Measurements from ENCODE around the gene CDK3.
"Not testable (repeated sequence)": the region's sequence is repeated elsewhere in the genome, so short reads cannot be mapped to it uniquely, and the experiment has no call there.

CDK3 gene

DNA sequence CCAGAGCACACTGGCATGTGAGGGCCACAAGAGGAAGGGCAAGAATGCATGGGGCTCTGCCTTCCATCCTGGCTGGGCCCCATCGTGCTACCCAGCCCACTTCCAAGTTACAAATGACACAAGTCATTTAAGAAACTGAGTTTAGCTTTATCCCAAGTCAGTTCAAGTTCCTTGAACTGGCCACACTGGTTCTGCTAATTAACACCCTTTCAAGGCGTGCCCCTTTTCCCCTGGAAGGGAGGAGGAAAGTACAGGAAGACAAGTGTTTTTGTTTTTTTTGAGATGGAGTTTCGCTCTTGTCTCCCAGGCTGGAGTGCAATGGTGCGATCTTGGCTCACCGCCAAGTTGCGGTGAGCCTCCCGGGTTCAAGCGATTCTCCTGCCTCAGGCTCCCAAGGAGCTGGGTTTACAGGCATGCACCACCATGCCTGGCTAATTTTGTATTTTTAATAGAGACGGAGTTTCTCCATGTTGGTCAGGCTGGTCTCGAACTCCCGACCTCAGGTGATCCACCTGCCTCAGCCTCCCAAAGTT is 43.9 kb downstream of the CDK3 start:
- not testable (repeated sequence) for DNase-seq

DNA sequence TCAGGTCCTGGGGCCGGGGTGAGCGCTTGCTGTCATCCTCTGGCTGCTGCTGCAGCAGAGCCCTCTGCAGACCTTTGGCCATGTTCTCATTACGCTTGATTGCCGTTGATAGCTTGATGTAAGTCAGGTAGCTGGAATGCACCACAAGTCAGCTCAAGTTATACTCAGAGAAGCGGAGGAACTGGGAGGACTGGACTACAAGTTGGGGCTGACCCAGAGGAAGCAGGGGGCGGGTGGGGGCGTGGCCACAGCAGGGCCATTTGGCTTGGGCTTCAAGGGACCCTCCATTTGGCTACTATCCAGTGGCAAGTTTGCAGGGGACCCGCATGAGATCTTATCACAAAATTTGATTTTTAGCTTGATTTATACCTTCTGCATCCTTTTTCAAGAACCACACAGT is 45.4 kb downstream of the CDK3 start:
- DNase-seq: no peak

DNA sequence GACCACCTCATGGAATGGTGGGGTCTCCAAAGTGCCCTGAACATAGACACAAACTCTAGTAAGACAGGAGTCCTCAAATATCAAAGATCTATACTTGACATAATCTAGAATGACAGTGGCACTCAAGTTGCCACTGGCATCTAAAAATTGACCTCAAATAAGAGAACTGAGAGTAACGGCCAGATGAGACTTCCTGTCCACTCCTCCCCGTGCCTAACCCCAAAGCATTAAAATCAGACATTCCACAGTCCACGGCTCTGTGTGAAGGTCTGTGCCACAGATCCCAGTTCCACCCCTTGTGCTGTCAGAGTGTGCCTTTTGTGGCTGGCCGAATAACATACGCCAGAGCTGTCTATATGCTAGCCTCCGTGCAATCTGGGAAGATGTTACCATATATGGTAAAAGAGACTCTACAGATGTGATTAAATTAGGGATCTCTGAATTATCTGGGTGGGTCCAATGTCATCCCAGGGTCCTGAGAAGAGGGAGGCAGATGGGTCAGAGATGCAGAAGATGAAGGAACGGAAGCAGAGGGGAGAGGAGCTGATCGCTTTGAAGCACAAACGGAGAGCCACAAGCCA is 47.5 kb downstream of the CDK3 start:
- DNase-seq: no peak

DNA sequence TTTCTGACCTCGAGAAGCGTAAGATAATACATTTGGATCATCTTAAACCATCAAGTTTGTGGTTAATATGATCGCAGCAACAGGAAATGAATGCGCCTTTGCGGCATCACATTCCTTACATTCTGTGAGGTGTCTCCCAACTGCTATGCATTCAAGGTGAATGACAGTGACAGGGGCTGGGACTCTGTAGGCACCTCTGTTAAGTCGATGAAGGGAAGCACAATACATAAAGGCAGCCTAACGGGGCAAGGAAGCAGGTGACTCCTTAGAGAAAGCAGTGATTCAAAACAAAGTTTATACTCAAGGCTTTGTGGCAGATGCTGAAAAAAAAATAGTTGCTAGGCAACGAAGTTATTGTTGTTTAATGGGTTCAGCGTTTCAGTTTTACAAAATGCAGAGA is 48.1 kb downstream of the CDK3 start:
- no peak for DNase-seq

DNA sequence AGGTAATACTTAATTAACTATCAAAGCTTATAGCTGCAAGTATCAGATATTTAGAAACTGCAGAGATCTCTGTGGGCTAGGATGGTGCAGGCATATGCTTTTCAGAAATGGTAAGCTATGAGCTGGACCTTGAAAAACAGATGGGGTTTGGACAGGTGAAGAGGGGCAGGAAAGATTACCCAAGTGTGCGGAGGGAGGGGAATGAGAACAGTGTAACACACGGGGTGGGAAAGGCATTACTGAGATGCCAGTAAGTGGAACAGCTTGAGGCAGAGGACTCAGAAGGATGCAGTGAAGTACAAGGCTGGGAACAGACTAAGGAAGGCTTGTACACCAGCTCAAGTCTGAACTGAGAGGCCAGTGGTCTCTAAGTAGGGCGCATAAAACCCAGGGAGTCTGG is 48.6 kb downstream of the CDK3 start:
- DNase-seq: no peak

DNA sequence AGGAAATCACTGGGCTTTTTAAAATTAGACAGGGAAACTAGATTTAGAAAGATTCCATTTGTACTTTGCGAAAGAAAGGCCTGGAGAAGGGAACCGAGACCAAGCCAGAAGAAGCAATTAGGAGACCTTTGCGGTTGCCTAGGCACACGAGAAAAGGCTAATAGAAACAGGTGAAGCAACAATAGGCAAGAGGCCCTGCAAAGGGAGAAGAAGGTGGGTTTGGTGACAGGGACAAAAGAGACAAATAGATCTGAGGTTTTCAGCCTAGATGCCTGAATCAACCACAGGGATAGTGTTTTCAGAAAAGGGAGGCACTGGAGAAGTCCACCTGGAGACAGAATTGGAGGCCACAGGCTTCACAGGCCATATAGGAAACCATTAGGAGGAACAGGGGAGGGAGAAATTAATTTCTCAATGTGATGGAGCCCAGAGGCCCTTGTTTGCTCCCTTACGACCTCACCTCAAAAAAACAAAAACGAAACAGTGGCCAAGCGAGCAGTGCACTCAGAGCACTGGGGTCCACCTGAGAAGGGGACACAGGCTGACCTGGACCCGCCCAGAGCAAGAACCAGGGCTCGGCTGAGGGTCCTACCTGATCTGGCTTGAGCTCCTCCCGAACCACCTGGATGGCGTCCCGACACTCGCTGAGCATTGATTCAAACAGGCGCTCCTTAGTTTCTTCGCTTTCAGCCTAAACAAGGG is 49.3 kb downstream of the CDK3 start:
- DNase-seq: peak; percentile 16

DNA sequence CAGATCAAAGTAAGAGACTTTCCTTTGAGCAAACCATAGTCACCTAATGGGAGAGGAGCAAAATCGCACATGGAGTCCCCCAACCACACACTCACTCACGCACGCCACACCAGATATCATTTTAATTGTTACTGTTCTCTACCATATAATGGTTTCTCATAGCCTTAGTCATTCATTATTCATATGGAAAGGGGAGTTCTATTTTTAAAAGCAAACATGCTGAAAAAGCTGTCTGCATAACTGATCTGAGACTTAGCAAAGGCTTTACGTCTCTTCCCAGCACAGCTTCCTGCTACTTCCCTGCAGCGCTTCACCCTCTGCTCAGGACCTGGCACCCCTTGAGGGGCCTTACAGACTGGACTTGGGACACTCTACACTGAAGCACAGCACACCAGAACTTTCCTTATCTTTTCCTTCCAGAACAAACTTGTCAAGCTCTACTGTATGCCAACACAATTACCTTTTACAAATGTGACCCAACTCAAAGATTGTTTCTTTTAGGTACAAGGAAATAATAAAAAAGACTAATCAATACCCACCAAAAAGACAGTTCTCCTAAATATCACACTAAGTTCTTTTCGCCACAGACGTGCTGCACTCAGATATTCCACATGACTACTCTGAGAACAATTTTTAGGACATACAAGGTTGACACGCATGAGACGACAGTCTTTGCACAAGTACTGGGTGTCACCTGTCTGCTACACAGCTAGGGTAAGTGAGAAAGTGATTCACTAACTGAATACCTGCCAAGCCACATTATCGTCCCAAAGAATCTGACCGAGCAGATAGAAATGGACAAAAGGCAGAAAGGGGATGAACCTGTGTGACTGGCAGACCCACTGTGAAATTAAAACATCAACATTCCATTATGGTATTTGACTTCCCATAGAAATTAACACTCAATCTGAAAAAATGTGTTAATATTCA is 50.1 kb downstream of the CDK3 start:
- no peak for DNase-seq

DNA sequence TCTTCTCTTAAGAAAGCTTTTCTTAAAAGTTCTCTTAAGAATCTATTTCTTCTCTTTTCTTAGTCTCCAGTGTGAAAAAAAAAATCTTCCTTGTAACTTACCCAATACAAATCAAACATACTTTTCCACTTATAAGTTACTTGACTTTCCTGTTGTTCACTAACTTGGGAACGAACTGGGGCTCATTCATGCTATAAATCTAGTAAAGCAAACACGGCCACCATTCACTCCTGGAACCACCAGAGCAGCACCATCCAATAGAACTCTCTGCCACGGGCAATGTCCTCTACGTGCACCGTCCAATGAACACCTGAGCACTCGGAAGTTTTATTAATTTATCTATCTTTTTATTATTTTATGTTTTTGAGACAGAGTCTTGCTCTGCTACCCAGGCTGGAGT is 50.9 kb downstream of the CDK3 start:
- no peak for DNase-seq

DNA sequence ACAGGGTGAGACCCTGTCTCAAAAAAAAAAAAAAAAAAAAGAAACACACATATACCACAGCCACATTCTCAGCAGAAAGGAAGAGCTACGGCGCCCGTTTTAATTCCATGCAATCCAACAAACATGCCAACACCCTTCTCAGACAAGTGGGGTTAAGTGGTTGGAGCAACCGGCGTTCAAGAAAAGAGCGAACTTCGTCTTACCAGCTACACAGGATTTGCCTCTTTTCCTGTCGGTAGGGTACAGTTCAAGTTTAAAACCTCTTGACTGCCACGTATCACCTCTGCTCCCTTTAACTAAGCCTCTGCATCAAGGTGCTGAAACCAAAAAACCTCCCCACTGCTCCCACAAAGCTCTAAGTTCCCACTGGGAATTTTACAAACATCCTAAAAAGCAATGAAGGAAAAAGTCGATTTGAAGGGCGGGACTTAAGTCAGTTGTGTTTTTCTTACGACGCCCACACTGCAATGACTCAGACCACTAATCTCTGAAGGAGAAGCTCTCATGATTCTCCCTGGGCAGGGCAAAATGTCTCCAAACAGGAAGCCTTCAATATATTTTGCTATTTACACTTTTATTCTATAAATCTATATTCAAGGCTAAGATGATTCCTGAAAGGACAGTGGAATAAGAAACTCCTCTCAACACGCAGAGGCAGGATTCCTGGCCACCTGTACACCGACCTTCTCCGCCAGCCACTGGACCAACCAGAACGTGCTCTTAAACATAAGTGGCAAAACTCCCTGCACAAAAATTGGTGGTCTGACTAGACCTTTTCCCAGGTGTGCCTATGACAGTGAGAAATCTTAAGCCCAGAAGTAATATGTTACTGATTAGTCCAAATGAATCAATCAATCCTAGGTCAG is 52.8 kb downstream of the CDK3 start:
- peak; percentile 44 for DNase-seq

DNA sequence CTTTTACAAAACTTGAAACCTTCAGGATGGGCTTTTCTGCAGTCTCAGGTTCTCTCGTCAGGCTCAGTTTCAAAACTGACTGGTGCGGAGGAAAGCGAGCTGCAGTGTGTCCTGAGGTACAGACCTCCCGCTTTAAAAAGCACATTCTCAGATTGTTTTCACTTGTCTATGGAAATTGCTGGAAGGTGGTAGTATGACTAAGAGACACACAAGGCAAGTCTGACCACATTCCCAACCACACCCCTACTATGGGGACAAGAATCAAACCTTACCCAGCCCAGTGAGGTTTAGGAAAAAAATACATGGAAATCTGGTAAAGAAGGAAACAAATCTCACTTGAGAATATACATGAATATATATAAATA is 53.4 kb downstream of the CDK3 start:
- DNase-seq: peak; percentile 14
